Neuronal stem cell (in vitro differentiated cells): ENCODE results near the gene INTS1.

Experiments used
- DNase-seq: peaks from one replicate; pipeline ENCODE4 v3.0.0-alpha.2; 2013; ENCODE audit warnings: low spot score
- H2AFZ ChIP-seq: one replicate; pipeline ENCODE4 v1.6.1; 2013; ENCODE audit warnings: mild to moderate bottlenecking, low read length, inconsistent platforms
- H2AK5ac ChIP-seq: 2 replicates; pipeline ENCODE4 v1.6.1; 2013; ENCODE audit warnings: low read depth, mild to moderate bottlenecking, inconsistent platforms, low read length, moderate library complexity, mixed read lengths
- H2BK120ac ChIP-seq: 2 replicates; pipeline ENCODE4 v1.6.1; 2013; ENCODE audit warnings: low read depth, mild to moderate bottlenecking, inconsistent platforms, low read length, moderate library complexity, mixed read lengths
- H2BK12ac ChIP-seq: one replicate; pipeline ENCODE4 v1.6.1; 2013; ENCODE audit warnings: low read length, inconsistent platforms
- H2BK15ac ChIP-seq: 2 replicates; pipeline ENCODE4 v1.6.1; 2013; ENCODE audit warnings: mild to moderate bottlenecking, low read length, inconsistent platforms, mixed read lengths
- H2BK5ac ChIP-seq: one replicate; pipeline ENCODE4 v1.6.1; 2013; ENCODE audit warnings: inconsistent platforms, mild to moderate bottlenecking, low read length, moderate library complexity
- H3K14ac ChIP-seq: one replicate; pipeline ENCODE4 v1.6.1; 2013; ENCODE audit warnings: low read length, inconsistent platforms
- H3K18ac ChIP-seq: 2 replicates; pipeline ENCODE4 v1.6.1; 2013; ENCODE audit warnings: low read length, inconsistent platforms
- H3K23ac ChIP-seq: 2 replicates; pipeline ENCODE4 v1.6.1; 2013; ENCODE audit warnings: low read depth, mild to moderate bottlenecking, mixed read lengths, low read length, inconsistent platforms; ENCODE audit not compliant: poor library complexity
- H3K27ac ChIP-seq: replicated peaks from 3 replicates; pipeline ENCODE4 v1.5.1; 2013; ENCODE audit warnings: low read length, inconsistent platforms
- H3K27me3 ChIP-seq, 3 experiments: 2 replicates each; pipeline ENCODE4 v1.6.1; 2013; ENCODE audit warnings: low read length in 3 of 3, mild to moderate bottlenecking in 2 of 3, inconsistent platforms in 1 of 3, low read depth in 1 of 3, mixed read lengths in 1 of 3, moderate library complexity in 1 of 3; ENCODE audit not compliant: control insufficient read depth in 3 of 3, insufficient read depth in 3 of 3
- H3K36me3 ChIP-seq, 2 donors: replicated peaks in 1 of 2; 2 replicates each; pipeline ENCODE4 v1.6.1; 2013; ENCODE audit warnings: low read length in 2 of 2; ENCODE audit not compliant: control insufficient read depth in 2 of 2, insufficient read depth in 2 of 2
- H3K4ac ChIP-seq: 2 replicates; pipeline ENCODE4 v1.6.1; 2013; ENCODE audit warnings: inconsistent platforms, mild to moderate bottlenecking, low read length, moderate library complexity
- H3K4me1 ChIP-seq, 2 donors: 1 replicate in 1 of 2; 2 replicates in 1 of 2; pipeline ENCODE4 v1.6.1; 2013; ENCODE audit warnings: low read length in 2 of 2, low read depth in 1 of 2; ENCODE audit not compliant: control insufficient read depth in 2 of 2, insufficient read depth in 1 of 2
- H3K4me2 ChIP-seq: one replicate; pipeline ENCODE4 v1.6.1; 2013; ENCODE audit warnings: mild to moderate bottlenecking, low read length, inconsistent platforms; ENCODE audit not compliant: insufficient read depth, poor library complexity, severe bottlenecking
- H3K4me3 ChIP-seq, 2 donors: 2 replicates each; pipeline ENCODE4 v1.5.1; 2013; ENCODE audit warnings: low read length in 2 of 2, mild to moderate bottlenecking in 2 of 2, inconsistent platforms in 1 of 2, moderate library complexity in 1 of 2
- H3K79me1 ChIP-seq: one replicate; pipeline ENCODE4 v1.6.1; 2013; ENCODE audit warnings: low read depth, mild to moderate bottlenecking, inconsistent platforms, low read length, moderate library complexity
- H3K9ac ChIP-seq: one replicate; pipeline ENCODE4 v1.6.1; 2013; ENCODE audit warnings: mild to moderate bottlenecking, low read depth, low read length, inconsistent platforms; ENCODE audit not compliant: poor library complexity
- H3K9me3 ChIP-seq, 2 donors: replicated peaks in 1 of 2; 2 replicates each; pipeline versions ENCODE3 to v1.6.1; 2013; ENCODE audit warnings: low read length in 2 of 2, mild to moderate bottlenecking in 2 of 2, inconsistent platforms in 1 of 2, low read depth in 1 of 2, mixed read lengths in 1 of 2, moderate library complexity in 1 of 2; ENCODE audit not compliant: control insufficient read depth in 2 of 2, insufficient read depth in 1 of 2
- H4K8ac ChIP-seq: one replicate; pipeline ENCODE4 v1.6.1; 2013; ENCODE audit warnings: low read depth, mild to moderate bottlenecking, inconsistent platforms, low read length, moderate library complexity
- H4K91ac ChIP-seq: one replicate; pipeline ENCODE4 v1.6.1; 2013; ENCODE audit warnings: low read length, low read depth, mild to moderate bottlenecking, inconsistent platforms; ENCODE audit not compliant: poor library complexity
- WGBS, 2 donors: extraction: QIAGEN DNeasy Blood & Tissue Kit; methylation state at CpG; one replicate each; pipeline ENCODE4 v1.1.7; 2013; ENCODE audit warnings: missing lambda C conversion rate in 2 of 2, mixed read lengths in 1 of 2; ENCODE audit not compliant: insufficient read length in 2 of 2, insufficient replicate concordance in 1 of 2; ENCODE audit errors: extremely low coverage in 2 of 2; 5-methylcytosine and 5-hydroxymethylcytosine counted together

INTS1 gene

DNA sequence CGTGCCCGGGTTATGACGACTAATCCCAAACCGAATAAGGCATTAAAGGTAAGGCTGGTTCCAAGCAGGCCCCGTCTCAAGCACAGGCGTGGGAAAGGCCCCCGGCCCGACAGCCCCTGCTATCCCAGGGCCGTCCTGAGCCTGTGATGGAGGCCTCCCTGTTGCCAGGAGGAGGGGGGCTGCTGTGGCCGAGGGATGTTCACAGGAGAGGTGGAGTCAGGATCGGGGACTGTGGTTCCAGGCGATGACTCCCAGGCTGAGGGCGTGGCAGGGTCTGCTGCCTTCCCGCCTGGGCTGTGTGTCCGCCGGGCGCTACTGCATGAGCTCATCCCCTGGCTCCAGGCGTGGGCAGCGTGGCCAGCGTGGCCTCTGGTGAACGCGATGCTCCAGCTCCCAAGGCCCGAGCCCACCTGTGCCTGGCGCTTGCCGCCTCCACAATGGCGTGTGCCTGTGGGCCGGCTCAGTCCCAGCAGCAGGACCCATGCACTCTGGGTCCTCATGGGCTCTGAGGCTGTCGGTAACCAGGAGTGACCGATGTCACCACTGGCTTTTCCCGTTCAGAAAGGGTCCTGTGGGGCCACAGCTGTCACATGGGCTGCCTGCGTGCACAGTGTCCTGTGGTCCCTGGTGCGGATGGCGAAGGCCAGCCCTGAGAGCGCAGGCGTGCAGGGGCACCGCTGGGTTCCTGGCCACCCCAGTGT, 35.1 kb upstream of the INTS1 start:
- no peak for DNase-seq
- H3K27ac ChIP-seq, result peak overlapping the region; percentile 9

DNA sequence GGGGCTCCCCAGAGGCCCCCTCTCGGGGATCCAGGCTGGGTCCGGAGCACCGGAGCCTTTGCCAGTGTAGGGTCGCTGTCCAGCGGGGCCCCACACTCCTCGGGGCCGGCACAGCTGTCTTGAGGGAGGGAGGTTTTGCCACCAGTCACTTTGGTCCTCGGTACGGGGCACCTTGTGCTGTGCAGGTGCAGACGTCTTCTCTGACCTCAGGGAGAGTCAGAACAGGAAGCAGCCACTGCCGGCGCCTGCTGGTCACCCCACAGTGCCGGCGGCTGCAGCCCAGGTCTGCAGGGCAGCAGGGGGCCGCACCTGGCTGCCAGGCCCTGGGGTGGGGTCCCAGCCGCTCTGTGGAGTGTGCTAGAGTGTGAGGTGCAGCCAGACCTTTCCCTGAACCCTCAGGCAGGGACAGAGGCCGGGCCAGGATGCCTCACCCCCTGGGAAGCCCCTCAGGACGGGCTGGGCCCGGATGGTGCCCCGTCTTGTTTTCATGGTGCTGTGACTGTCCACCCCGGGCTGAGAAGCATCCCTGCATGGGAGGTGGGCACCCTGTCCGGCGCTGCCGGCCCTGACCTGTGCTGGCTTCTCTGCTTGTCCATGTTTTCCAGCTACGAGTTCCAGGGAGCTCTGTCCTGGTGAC, 34.5 kb upstream of the INTS1 start:
- Histone ChIP-seq H4K91ac (no peak overlapping the region), H4K8ac (no peak overlapping the region), H3K4ac (no peak overlapping the region), H3K4me2 (no peak overlapping the region), H2BK12ac (peak overlapping the region; percentile 2), H3K27me3 (no peaks in the 10 kb centered on the region), H3K36me3 (peaks cover 0 to 6% of the 10 kb centered on the region in 2 donors), H2BK5ac (peak overlapping the region; percentile 89), H3K18ac (peak overlapping the region; percentile 98), H2AK5ac (peak overlapping the region; percentile 99), H3K4me1 (peaks cover 34 to 44% of the 10 kb centered on the region in 2 donors), H3K9ac (no peak overlapping the region), H2BK120ac (peak overlapping the region; percentile 41), H3K79me1 (peaks cover 18% of the 10 kb centered on the region), H3K23ac (no peak overlapping the region), H2BK15ac (peak overlapping the region; percentile 85), H3K4me3 (no peak overlapping the region), H3K27ac (peak overlapping the region; percentile 9), H2AFZ (no peak overlapping the region), H3K14ac (no peak overlapping the region), H3K9me3 (no peaks in the 10 kb centered on the region)
- no peak for DNase-seq
- WGBS, 2 donors, result no CpG with 5 or more reads among the region's 25 CpGs

More for the DNA sequence above, 35.1 kb upstream of the INTS1 start:
- peaks cover 29 to 38% of the 10 kb centered on the region in 2 donors for H3K4me1 ChIP-seq
- H2BK15ac ChIP-seq, result peak overlapping the region; percentile 85
- H3K23ac ChIP-seq, result peak overlapping the region; percentile 65
- no peak overlapping the region for H4K8ac ChIP-seq
- H3K27me3 ChIP-seq, result no peaks in the 10 kb centered on the region
- H2BK120ac ChIP-seq, result peak overlapping the region; percentile 61
- peak overlapping the region; percentile 99 for H2AK5ac ChIP-seq
- no peak overlapping the region for H3K4ac ChIP-seq
- H3K4me3 ChIP-seq, result no peak overlapping the region
- H3K4me2 ChIP-seq, result no peak overlapping the region
- peak overlapping the region; percentile 44 for H3K9ac ChIP-seq
- H2BK12ac ChIP-seq, result peak overlapping the region; percentile 73
- no peaks in the 10 kb centered on the region for H3K9me3 ChIP-seq
- peak overlapping the region; percentile 80 for H3K18ac ChIP-seq
- H4K91ac ChIP-seq, result no peak overlapping the region
- peaks cover 16% of the 10 kb centered on the region for H3K79me1 ChIP-seq
- peaks cover 0 to 6% of the 10 kb centered on the region in 2 donors for H3K36me3 ChIP-seq
- H2BK5ac ChIP-seq, result peak overlapping the region; percentile 82
- WGBS, 2 donors, result no CpG with 5 or more reads among the region's 36 CpGs
- no peak overlapping the region for H2AFZ ChIP-seq
- H3K14ac ChIP-seq, result no peak overlapping the region

DNA sequence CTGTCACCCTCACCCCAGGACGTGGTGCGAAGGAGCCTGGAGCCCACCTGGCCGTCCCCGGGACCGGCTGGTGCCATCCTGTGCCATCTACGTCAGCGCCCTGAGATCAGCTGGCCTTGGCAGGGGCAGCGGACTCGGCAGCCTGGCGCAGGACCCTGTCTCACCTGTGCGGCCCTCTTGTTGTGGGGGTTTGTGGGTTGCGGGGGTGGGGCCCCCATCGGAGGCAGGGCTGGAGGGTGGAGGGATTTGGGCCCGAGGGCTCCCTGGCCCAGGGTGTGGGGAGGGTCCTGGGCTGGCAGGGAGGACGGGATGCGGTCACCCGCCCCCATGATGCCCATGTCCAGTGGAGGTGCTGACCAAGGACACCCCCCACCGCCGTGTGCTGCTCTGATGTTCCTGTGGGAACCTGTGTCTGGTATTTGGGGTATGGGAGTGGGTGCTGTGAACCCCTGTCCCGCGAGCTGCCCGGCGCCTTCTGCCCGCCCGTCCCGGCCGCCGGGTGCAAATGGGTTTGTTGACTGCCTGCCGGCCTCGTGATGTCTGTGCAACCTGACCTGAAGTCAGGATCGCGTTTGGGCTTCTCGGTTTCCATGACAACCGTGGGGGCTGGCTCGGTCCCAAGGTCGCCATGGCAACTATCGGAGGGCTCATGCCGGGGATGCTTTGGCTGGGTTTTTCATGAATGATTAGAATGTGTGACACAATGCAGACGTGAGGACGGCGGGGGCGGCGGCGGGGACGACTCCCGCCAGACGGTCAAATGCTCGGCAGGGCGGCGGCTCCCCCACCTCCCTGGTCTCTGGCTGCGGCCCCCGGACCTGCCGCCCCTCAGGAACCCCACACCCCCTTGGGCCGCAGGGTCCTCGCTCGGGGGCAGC, 33.6 kb upstream of the INTS1 start:
- Histone ChIP-seq H2BK120ac (peak overlapping the region; percentile 99), H3K4me2 (peak overlapping the region; percentile 62), H3K14ac (peak overlapping the region; percentile 25), H3K9me3 (no peaks in the 10 kb centered on the region), H3K4me3 (peak overlapping the region in 1 of 2 donors; percentile 9), H2BK12ac (peak overlapping the region; percentile 48), H3K23ac (peak overlapping the region; percentile 93), H4K8ac (no peak overlapping the region), H3K27me3 (peaks cover 0 to 7% (median 0%) of the 10 kb centered on the region in 3 experiments), H3K9ac (peak overlapping the region; percentile 77), H2AK5ac (peak overlapping the region; percentile 99), H3K18ac (peak overlapping the region; percentile 98), H2BK5ac (peak overlapping the region; percentile 89), H3K36me3 (peaks cover 0 to 6% of the 10 kb centered on the region in 2 donors), H3K4ac (peak overlapping the region; percentile 58), H3K27ac (peak overlapping the region; percentile 93), H2BK15ac (peak overlapping the region; percentile 85), H2AFZ (peak overlapping the region; percentile 64), H3K4me1 (peaks cover 39 to 48% of the 10 kb centered on the region in 2 donors), H3K79me1 (peaks cover 20% of the 10 kb centered on the region), H4K91ac (peak overlapping the region; percentile 34)
- peak; percentile 82 for DNase-seq
- no CpG with 5 or more reads among the region's 56 CpGs for WGBS, 2 donors
